Neural cell (in vitro differentiated cells): ENCODE data around the gene ST6GALNAC4. TPM values are rescaled to one million over a fixed set of nuclear protein-coding genes. Genes with fewer than 3 reads are reported as not detected.
A peak's percentile ranks its signal among the peaks of the same experiment; 100 is the strongest.

Source experiments
- H2AFZ ChIP-seq: fragments of 200-600, 300-800 bp; sonication (generic), shearing (Covaris generic); 2 replicates; pipeline ENCODE4 v1.6.0; 2014; ENCODE audit warnings: low read depth, mild to moderate bottlenecking, antibody characterized with exemption, low read length, moderate library complexity
- H3F3A ChIP-seq: fragments of 200-600 bp; shearing (Covaris generic); 2 replicates; pipeline ENCODE4 v1.6.1; 2016; ENCODE audit warnings: mild to moderate bottlenecking, moderate library complexity, mixed read lengths, antibody characterized with exemption, low read length; ENCODE audit not compliant: insufficient read depth, poor library complexity, severe bottlenecking
- H3K27ac ChIP-seq: fragments of 200-600, 300-800 bp; sonication (generic), shearing (Covaris generic); 2 replicates; pipeline ENCODE4 v1.5.1; 2014; ENCODE audit warnings: mild to moderate bottlenecking, low read length, moderate library complexity
- H3K27me3 ChIP-seq: fragments of 300-800, 200-600 bp; sonication (generic), shearing (Covaris generic); 2 replicates; pipeline ENCODE4 v1.6.0; 2014; ENCODE audit warnings: mild to moderate bottlenecking, low read depth, low read length, moderate library complexity; ENCODE audit not compliant: insufficient read depth
- H3K36me3 ChIP-seq: fragments of 300-800, 200-600 bp; sonication (generic), shearing (Covaris generic); 2 replicates; pipeline ENCODE4 v1.5.1; 2014; ENCODE audit warnings: mild to moderate bottlenecking, antibody characterized with exemption, low read length, moderate library complexity; ENCODE audit not compliant: insufficient read depth
- H3K4me2 ChIP-seq: fragments of 300-800, 200-600 bp; sonication (generic), shearing (Covaris generic); 2 replicates; pipeline ENCODE4 v1.6.0; 2014; ENCODE audit warnings: mild to moderate bottlenecking, low read length
- H3K4me3 ChIP-seq: fragments of 300-800, 200-600 bp; sonication (generic), shearing (Covaris generic); 2 replicates; pipeline ENCODE4 v1.5.1; 2014; ENCODE audit warnings: mild to moderate bottlenecking, low read length, moderate library complexity
- H3K79me2 ChIP-seq: fragments of 200-600 bp; shearing (Covaris generic); replicated peaks from 2 replicates; pipeline ENCODE4 v1.6.0; 2014; ENCODE audit warnings: mild to moderate bottlenecking, low read length, moderate library complexity; ENCODE audit not compliant: insufficient read depth
- H3K9ac ChIP-seq: fragments of 300-800, 200-600 bp; sonication (generic), shearing (Covaris generic); 2 replicates; pipeline ENCODE4 v1.6.1; 2016; ENCODE audit warnings: mild to moderate bottlenecking, low read length, mixed read lengths
- H3K9me2 ChIP-seq: fragments of 200-600 bp; shearing (Covaris generic); 2 replicates; pipeline ENCODE4 v1.6.1; 2016; ENCODE audit warnings: mild to moderate bottlenecking, low read length, mixed read lengths; ENCODE audit not compliant: insufficient read depth
- H3K9me3 ChIP-seq: fragments of 200-600, 300-800 bp; sonication (generic), shearing (Covaris generic); 2 replicates; pipeline ENCODE4 v1.6.1; 2016; ENCODE audit warnings: mild to moderate bottlenecking, mixed run types, low read length, moderate library complexity, mixed read lengths
- H4K20me1 ChIP-seq: fragments of 200-600 bp; shearing (Covaris generic); 2 replicates; pipeline ENCODE4 v1.6.1; 2016; ENCODE audit warnings: mild to moderate bottlenecking, mixed run types; ENCODE audit not compliant: insufficient read depth
- CTCF ChIP-seq: fragments of 450-650 bp; IDR thresholded peaks from 2 replicates; pipeline ENCODE4 v1.5.1; 2014; ENCODE audit warnings: antibody characterized with exemption, mild to moderate bottlenecking, moderate library complexity; ENCODE audit not compliant: poor library complexity, severe bottlenecking
- EP300 ChIP-seq: fragments of 450-650 bp; conservative IDR thresholded peaks from 2 replicates; pipeline ENCODE4 v1.6.1; 2014; ENCODE audit warnings: antibody characterized with exemption, mild to moderate bottlenecking, moderate library complexity; ENCODE audit not compliant: poor library complexity, severe bottlenecking
- EZH2 ChIP-seq: fragments of 200-600, 300-800 bp; shearing (Covaris generic), sonication (generic); IDR thresholded peaks from 2 replicates; pipeline ENCODE4 v1.6.1; 2014; ENCODE audit warnings: antibody characterized with exemption, low read length, borderline replicate concordance, mild to moderate bottlenecking; ENCODE audit not compliant: insufficient read depth, poor library complexity, severe bottlenecking
- MXI1 ChIP-seq: fragments of 450-650 bp; conservative IDR thresholded peaks from 2 replicates; pipeline ENCODE4 v1.6.1; 2014; ENCODE audit warnings: antibody characterized with exemption, mild to moderate bottlenecking; ENCODE audit not compliant: poor library complexity, severe bottlenecking
- POLR2AphosphoS5 ChIP-seq: IDR thresholded peaks from 2 replicates; pipeline ENCODE4 v1.6.1; 2012
- RAD21 ChIP-seq: fragments of 450-650 bp; conservative IDR thresholded peaks from 2 replicates; pipeline ENCODE4 v1.6.1; 2014; ENCODE audit warnings: antibody characterized with exemption, mild to moderate bottlenecking, moderate library complexity
- REST ChIP-seq: IDR thresholded peaks from 2 replicates; pipeline ENCODE4 v1.6.1; 2012; ENCODE audit warnings: borderline replicate concordance
- SMC3 ChIP-seq: fragments of 450-650 bp; conservative IDR thresholded peaks from 2 replicates; pipeline ENCODE4 v1.6.1; 2014; ENCODE audit warnings: antibody characterized with exemption, mild to moderate bottlenecking, moderate library complexity; ENCODE audit not compliant: poor library complexity
- TAF1 ChIP-seq: IDR thresholded peaks from 2 replicates; pipeline ENCODE4 v1.6.1; 2012; ENCODE audit warnings: low read depth
- polyA plus RNA-seq: library from polyadenylated mRNA; depleted of rRNA; stranded (reverse); fragments of >200 nt; gene quantifications from 2 replicates; pipeline ENCODE4 v1.2.3, GENCODE V29; 2014

ST6GALNAC4 gene
- polyA plus RNA-seq, 1 donor from 2014 or later, result 5.9 TPM

GRCh38 chr9:127910613-127911205, 6.1 kb downstream of the ST6GALNAC4 start:
- H3K36me3 ChIP-seq, result no peaks in the 10 kb centered on the region
- no peak overlapping the region for H3K4me3 ChIP-seq
- H3K9ac ChIP-seq, result no peak overlapping the region
- no peak overlapping the region for H2AFZ ChIP-seq
- H3K4me2 ChIP-seq, result no peak overlapping the region
- H4K20me1 ChIP-seq, result no peaks in the 10 kb centered on the region
- H3K79me2 ChIP-seq, result no peaks in the 10 kb centered on the region
- H3K9me2 ChIP-seq, result no peaks in the 10 kb centered on the region
- H3K9me3 ChIP-seq, result no peaks in the 10 kb centered on the region
- no peak overlapping the region for H3K27ac ChIP-seq
- H3K27me3 ChIP-seq, result no peaks in the 10 kb centered on the region
- no peak for TF ChIP-seq MXI1
- TF ChIP-seq EZH2, result no peak
- peak; percentile 69 for TF ChIP-seq CTCF
- peak; percentile 71 for TF ChIP-seq RAD21
- TF ChIP-seq REST, result peak; percentile 64
- peak; percentile 65 for TF ChIP-seq SMC3
- no peaks in the 10 kb centered on the region for H3F3A ChIP-seq

- Histone ChIP-seq H3K4me3 (no peak overlapping the region), H3K79me2 (no peaks in the 10 kb centered on the region), H4K20me1 (no peaks in the 10 kb centered on the region), H3F3A (no peaks in the 10 kb centered on the region), H3K36me3 (no peaks in the 10 kb centered on the region), H2AFZ (no peak overlapping the region), H3K27me3 (no peaks in the 10 kb centered on the region), H3K9ac (no peak overlapping the region), H3K9me3 (no peaks in the 10 kb centered on the region), H3K27ac (no peak overlapping the region), H3K9me2 (no peaks in the 10 kb centered on the region), H3K4me2 (no peak overlapping the region)
- no peak for TF ChIP-seq POLR2AphosphoS5
- no peak for TF ChIP-seq RAD21
- no peak for TF ChIP-seq SMC3
- no peak for TF ChIP-seq REST
- TF ChIP-seq CTCF, result no peak
- no peak for TF ChIP-seq EP300
- no peak for TF ChIP-seq EZH2
- no peak for TF ChIP-seq MXI1
- no peak for TF ChIP-seq TAF1
Observed at GRCh38 chr9:127909839-127910273, 7.0 kb downstream of the ST6GALNAC4 start.
